Mesothelial cell of epicardium (in vitro differentiated cells): Measurements from ENCODE around the gene PPME1. TPM values are rescaled to one million over a fixed set of nuclear protein-coding genes. Genes with fewer than 3 reads are reported as not detected.

Experiments
- DNase-seq, 2 experiments: peaks; one replicate each; pipeline ENCODE4 v3.0.0; 2021; ENCODE audit warnings: low spot score in 2 of 2; ENCODE audit not compliant: unreplicated experiment in 2 of 2
- H3K27ac Mint-ChIP-seq: 2 replicates; pipeline ENCODE4 v1.8.0; 2021; ENCODE audit warnings: mixed read lengths
- H3K27me3 Mint-ChIP-seq: 2 replicates; pipeline ENCODE4 v1.8.0; 2021; ENCODE audit warnings: low read depth, mixed read lengths
- H3K36me3 Mint-ChIP-seq: 2 replicates; pipeline ENCODE4 v1.8.0; 2021; ENCODE audit warnings: mixed read lengths
- H3K4me1 Mint-ChIP-seq: 2 replicates; pipeline ENCODE4 v1.8.0; 2021; ENCODE audit warnings: mixed read lengths
- H3K4me3 Mint-ChIP-seq: 2 replicates; pipeline ENCODE4 v1.8.0; 2021; ENCODE audit warnings: mild to moderate bottlenecking, moderate library complexity, mixed read lengths
- H3K9me3 Mint-ChIP-seq: 2 replicates; pipeline ENCODE4 v1.8.0; 2021; ENCODE audit warnings: mixed read lengths
- total RNA-seq: library from RNA; stranded (reverse); gene quantifications from 3 replicates; pipeline ENCODE4 v1.2.1, GENCODE V29; 2021
- TF ChIP-seq, protein P1 (sequence below): fragments of 200-600 bp; sonication (generic); IDR thresholded peaks from one replicate; pipeline ENCODE4 v1.5.0; 2021; ENCODE audit warnings: antibody characterized with exemption; ENCODE audit not compliant: unreplicated experiment

PPME1 gene
- total RNA-seq, 1 donor from 2014 or later: 50.6 TPM

- Mint-ChIP-seq H3K4me1 (no peaks in the 10 kb centered on the region), H3K4me3 (no peak overlapping the region), H3K36me3 (peaks cover 39% of the 10 kb centered on the region), H3K9me3 (peaks cover 30% of the 10 kb centered on the region), H3K27me3 (no peaks in the 10 kb centered on the region), H3K27ac (no peak overlapping the region)
- TF ChIP-seq, protein P1, sequence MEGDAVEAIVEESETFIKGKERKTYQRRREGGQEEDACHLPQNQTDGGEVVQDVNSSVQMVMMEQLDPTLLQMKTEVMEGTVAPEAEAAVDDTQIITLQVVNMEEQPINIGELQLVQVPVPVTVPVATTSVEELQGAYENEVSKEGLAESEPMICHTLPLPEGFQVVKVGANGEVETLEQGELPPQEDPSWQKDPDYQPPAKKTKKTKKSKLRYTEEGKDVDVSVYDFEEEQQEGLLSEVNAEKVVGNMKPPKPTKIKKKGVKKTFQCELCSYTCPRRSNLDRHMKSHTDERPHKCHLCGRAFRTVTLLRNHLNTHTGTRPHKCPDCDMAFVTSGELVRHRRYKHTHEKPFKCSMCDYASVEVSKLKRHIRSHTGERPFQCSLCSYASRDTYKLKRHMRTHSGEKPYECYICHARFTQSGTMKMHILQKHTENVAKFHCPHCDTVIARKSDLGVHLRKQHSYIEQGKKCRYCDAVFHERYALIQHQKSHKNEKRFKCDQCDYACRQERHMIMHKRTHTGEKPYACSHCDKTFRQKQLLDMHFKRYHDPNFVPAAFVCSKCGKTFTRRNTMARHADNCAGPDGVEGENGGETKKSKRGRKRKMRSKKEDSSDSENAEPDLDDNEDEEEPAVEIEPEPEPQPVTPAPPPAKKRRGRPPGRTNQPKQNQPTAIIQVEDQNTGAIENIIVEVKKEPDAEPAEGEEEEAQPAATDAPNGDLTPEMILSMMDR: no peak
- no peak for DNase-seq
Measured at GRCh38 chr11:74195828-74196227, 24.7 kb downstream of the PPME1 start.

DNA sequence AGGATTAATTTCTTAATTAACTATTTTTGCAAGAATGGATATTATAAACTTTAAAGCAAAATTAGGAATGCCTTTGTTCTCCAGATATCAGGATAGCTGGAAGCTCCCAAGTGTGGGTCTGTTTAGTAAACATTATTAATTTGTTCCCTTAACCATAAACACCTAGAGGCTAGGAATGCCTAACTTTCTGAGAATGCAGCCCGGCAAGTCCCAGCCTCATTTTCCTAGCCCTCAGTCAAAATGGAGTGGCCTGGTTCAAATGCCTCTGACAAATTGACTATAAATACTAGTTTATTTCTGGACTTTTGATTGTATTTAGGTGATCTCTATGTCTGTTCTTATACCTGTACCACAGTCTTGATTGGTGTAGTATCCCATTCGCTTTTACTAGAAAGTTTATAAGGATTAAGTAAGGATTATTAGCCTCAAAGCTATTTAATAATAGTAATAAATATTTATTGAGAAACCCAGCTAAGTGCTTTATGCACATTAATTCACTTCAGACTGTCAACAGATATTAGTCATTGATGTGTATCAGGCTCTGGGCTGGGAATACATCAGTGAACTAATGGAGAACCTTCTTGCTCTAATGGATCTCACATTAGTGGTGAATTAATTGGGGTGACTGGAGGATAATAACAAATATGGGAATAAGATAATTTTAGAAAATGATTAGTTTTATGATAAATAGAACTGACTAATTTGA lies 25.8 kb downstream of the PPME1 start:
- Mint-ChIP-seq H3K4me1 (no peaks in the 10 kb centered on the region), H3K4me3 (no peak overlapping the region), H3K27me3 (no peaks in the 10 kb centered on the region), H3K27ac (no peak overlapping the region), H3K9me3 (peaks cover 25% of the 10 kb centered on the region), H3K36me3 (peaks cover 31% of the 10 kb centered on the region)
- DNase-seq: no peak
- TF ChIP-seq, protein P1: no peak

- Mint-ChIP-seq H3K27me3 (no peaks in the 10 kb centered on the region), H3K4me1 (peaks cover 6% of the 10 kb centered on the region), H3K4me3 (no peak overlapping the region), H3K9me3 (peaks cover 6% of the 10 kb centered on the region), H3K27ac (no peak overlapping the region), H3K36me3 (peaks cover 36% of the 10 kb centered on the region)
- no peak for DNase-seq
- TF ChIP-seq, protein P1: no peak
Measured at GRCh38 chr11:74203966-74204365, 32.9 kb downstream of the PPME1 start.

GRCh38 chr11:74204701-74205100 lies 33.6 kb downstream of the PPME1 start:
- Mint-ChIP-seq H3K4me1 (peaks cover 6% of the 10 kb centered on the region), H3K27me3 (no peaks in the 10 kb centered on the region), H3K4me3 (no peak overlapping the region), H3K9me3 (peaks cover 4% of the 10 kb centered on the region), H3K27ac (peak overlapping the region; percentile 71), H3K36me3 (peaks cover 37% of the 10 kb centered on the region)
- no peak for DNase-seq
- TF ChIP-seq, protein P1: no peak

- no peak for DNase-seq
- Mint-ChIP-seq H3K4me3 (no peak overlapping the region), H3K27me3 (no peaks in the 10 kb centered on the region), H3K4me1 (peaks cover 6% of the 10 kb centered on the region), H3K9me3 (peaks cover 4% of the 10 kb centered on the region), H3K36me3 (peaks cover 37% of the 10 kb centered on the region), H3K27ac (peak overlapping the region; percentile 10)
- TF ChIP-seq, protein P1: no peak
Measured at GRCh38 chr11:74205181-74205580, 34.1 kb downstream of the PPME1 start.
